Chondrocyte (in vitro differentiated cells): ENCODE measurements around the gene CAPN8. TPM values are rescaled to one million over a fixed set of nuclear protein-coding genes. Genes with fewer than 3 reads are reported as not detected.

ENCODE experiments used
- DNase-seq: peaks from one replicate; pipeline ENCODE4 v3.0.0; 2021; ENCODE audit warnings: mixed read lengths, low spot score
- H3K27ac Mint-ChIP-seq: one replicate; pipeline ENCODE4 v1.8.0; 2021; ENCODE audit warnings: mild to moderate bottlenecking, moderate library complexity, mixed read lengths; ENCODE audit not compliant: unreplicated experiment
- H3K27me3 Mint-ChIP-seq: 2 replicates; pipeline ENCODE4 v1.8.0; 2021; ENCODE audit warnings: low read depth, mixed read lengths
- H3K36me3 Mint-ChIP-seq: 2 replicates; pipeline ENCODE4 v1.8.0; 2021; ENCODE audit warnings: low read depth, mixed read lengths
- H3K4me1 Mint-ChIP-seq: 2 replicates; pipeline ENCODE4 v1.8.0; 2021; ENCODE audit warnings: low read depth, mild to moderate bottlenecking, mixed read lengths
- H3K4me3 Mint-ChIP-seq: one replicate; pipeline ENCODE4 v1.8.0; 2021; ENCODE audit warnings: mild to moderate bottlenecking, moderate library complexity, mixed read lengths; ENCODE audit not compliant: unreplicated experiment
- H3K9me3 Mint-ChIP-seq: 2 replicates; pipeline ENCODE4 v1.8.0; 2021; ENCODE audit warnings: low read depth, mixed read lengths
- long read RNA-seq: library from polyadenylated mRNA; stranded (forward); transcript quantifications from one replicate; pipeline ENCODE4 v2.0.0, GENCODE V29; 2021
- total RNA-seq: library from RNA; stranded (reverse); gene quantifications from 3 replicates; pipeline ENCODE4 v1.2.1, GENCODE V29; 2021
- TF ChIP-seq, protein P1 (sequence below): fragments of 200-600 bp; sonication (generic); IDR thresholded peaks from 2 replicates; pipeline ENCODE4 v1.5.0; 2021; ENCODE audit warnings: antibody characterized with exemption, mild to moderate bottlenecking, moderate library complexity

Gene CAPN8
- not detected in 3 replicates for total RNA-seq
- long read RNA-seq = 0 reads

- TF ChIP-seq, protein P1, sequence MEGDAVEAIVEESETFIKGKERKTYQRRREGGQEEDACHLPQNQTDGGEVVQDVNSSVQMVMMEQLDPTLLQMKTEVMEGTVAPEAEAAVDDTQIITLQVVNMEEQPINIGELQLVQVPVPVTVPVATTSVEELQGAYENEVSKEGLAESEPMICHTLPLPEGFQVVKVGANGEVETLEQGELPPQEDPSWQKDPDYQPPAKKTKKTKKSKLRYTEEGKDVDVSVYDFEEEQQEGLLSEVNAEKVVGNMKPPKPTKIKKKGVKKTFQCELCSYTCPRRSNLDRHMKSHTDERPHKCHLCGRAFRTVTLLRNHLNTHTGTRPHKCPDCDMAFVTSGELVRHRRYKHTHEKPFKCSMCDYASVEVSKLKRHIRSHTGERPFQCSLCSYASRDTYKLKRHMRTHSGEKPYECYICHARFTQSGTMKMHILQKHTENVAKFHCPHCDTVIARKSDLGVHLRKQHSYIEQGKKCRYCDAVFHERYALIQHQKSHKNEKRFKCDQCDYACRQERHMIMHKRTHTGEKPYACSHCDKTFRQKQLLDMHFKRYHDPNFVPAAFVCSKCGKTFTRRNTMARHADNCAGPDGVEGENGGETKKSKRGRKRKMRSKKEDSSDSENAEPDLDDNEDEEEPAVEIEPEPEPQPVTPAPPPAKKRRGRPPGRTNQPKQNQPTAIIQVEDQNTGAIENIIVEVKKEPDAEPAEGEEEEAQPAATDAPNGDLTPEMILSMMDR = no peak
- Mint-ChIP-seq H3K4me1 (no peaks in the 10 kb centered on the region), H3K27ac (no peak within 1 kb of the TSS), H3K9me3 (no peaks in the 10 kb centered on the region), H3K4me3 (no peak within 1 kb of the TSS), H3K36me3 (no peaks in the 10 kb centered on the region), H3K27me3 (peaks cover 36% of the 10 kb centered on the region)
- no peak for DNase-seq
Measured at GRCh38 chr1:223665592-223666312, at the start of gene CAPN8. Gene CAPN8 (minus strand): TSS chr1:223665701. CDS start chr1:223665646, 55 bp downstream.

GRCh38 chr1:223714849-223715603 is 49.5 kb upstream of the CAPN8 start:
- H3K9me3 Mint-ChIP-seq = no peaks in the 10 kb centered on the region
- H3K27ac Mint-ChIP-seq = peak overlapping the region; percentile 65
- H3K4me3 Mint-ChIP-seq = peak overlapping the region; percentile 31
- peak; percentile 42 for DNase-seq
- TF ChIP-seq, protein P1 = no peak
- H3K27me3 Mint-ChIP-seq = no peaks in the 10 kb centered on the region
- H3K4me1 Mint-ChIP-seq = peaks cover 84% of the 10 kb centered on the region
- peaks cover 10% of the 10 kb centered on the region for H3K36me3 Mint-ChIP-seq

GRCh38 chr1:223714421-223714724 is 48.9 kb upstream of the CAPN8 start:
- H3K27ac Mint-ChIP-seq = no peak overlapping the region
- no peaks in the 10 kb centered on the region for H3K27me3 Mint-ChIP-seq
- H3K36me3 Mint-ChIP-seq = peaks cover 6% of the 10 kb centered on the region
- peak overlapping the region; percentile 96 for H3K4me3 Mint-ChIP-seq
- DNase-seq = no peak
- peaks cover 85% of the 10 kb centered on the region for H3K4me1 Mint-ChIP-seq
- TF ChIP-seq, protein P1 = no peak
- no peaks in the 10 kb centered on the region for H3K9me3 Mint-ChIP-seq

GRCh38 chr1:223713546-223714420 is 48.3 kb upstream of the CAPN8 start:
- Mint-ChIP-seq H3K4me3 (peak overlapping the region; percentile 96), H3K4me1 (peaks cover 85% of the 10 kb centered on the region), H3K27ac (peak overlapping the region; percentile 93), H3K9me3 (no peaks in the 10 kb centered on the region), H3K36me3 (peaks cover 3% of the 10 kb centered on the region), H3K27me3 (no peaks in the 10 kb centered on the region)
- DNase-seq = no peak
- TF ChIP-seq, protein P1 = no peak
